CD4-positive, alpha-beta T cell treated with Interleukin-12 subunit alpha and Interleukin-12 subunit beta, for 1 hour (primary cell): ENCODE results near the gene RIT2.

Source experiments
- DNase-seq: peaks from one replicate; pipeline ENCODE4 v3.0.0-alpha.2; 2020

Gene RIT2

DNA sequence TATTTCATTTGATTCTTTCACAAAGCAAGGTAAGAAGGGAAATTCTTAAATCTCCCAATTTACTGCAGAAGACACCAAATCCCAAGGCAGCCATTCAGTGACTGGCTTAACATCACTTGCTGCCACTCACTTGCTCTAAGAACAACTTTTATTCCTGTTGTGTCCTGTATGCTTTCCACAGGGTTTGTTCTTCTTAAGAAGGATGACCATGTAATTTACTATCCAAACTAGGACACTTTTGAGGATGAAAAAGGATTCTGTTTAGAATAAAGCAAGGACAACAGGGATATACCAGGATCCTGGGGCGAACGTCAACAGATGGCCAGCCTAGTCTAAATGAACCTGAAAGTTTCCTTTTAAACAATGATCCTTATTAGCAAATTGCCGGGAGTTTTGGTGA lies 34.8 kb downstream of the RIT2 start:
- no peak for DNase-seq

- no peak for DNase-seq
Measured at GRCh38 chr18:43079422-43079821, 36.1 kb downstream of the RIT2 start.

GRCh38 chr18:43078478-43079092 lies 36.9 kb downstream of the RIT2 start:
- no peak for DNase-seq

DNA sequence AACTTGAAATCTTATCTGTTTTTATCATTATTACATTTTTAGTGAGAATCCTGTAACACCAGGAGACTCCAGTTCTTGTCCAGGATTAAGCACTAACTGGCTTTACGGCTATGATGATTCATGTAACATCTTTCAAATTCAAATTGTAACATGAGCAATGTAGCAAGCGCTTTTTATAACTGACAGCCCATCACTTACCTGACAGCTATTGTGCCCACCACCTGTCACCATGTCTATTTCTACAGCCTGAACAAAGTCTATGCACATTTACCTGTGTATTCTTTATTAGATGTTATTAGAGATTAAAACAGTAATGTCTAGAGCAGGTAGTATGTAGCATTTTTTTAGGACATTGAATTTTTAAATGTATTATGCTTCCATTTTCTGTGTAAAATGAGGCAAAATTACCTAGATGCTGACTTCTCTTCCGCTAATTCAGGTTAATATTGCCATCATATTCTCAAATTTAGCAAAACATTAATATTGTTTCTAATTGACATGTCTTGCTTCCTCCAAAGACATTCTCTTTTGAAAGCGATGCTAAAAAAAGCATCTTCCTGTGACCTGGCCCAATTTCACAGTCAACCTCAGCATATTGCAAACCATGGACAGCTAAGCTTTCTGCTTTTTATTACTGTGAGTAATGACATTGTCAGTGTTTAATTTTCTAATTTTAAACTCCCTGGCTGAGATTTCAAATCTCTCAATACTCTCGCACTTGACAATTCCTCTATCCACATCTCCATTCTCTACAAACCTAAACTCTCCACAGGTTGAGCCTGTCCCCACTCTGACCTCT lies 37.8 kb downstream of the RIT2 start:
- DNase-seq = no peak

DNA sequence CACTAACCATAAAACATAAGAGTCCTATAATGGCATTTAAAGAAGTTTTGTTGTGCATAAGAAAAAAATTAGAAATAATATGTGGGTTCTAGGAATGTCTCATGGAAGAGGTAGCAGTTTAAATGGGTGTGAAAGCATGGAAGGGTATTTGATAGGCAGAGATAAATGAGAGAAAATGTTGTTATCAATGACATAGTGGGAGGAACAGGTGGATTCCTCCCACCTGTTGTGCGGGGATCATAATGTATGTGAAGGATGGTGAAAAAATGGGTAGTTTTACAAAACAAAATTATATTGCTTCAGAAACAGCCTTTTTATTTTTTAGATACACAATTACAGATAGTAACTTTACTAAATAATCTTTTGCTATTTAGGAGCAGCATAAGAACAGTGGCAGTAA lies 41.7 kb downstream of the RIT2 start:
- no peak for DNase-seq

DNA sequence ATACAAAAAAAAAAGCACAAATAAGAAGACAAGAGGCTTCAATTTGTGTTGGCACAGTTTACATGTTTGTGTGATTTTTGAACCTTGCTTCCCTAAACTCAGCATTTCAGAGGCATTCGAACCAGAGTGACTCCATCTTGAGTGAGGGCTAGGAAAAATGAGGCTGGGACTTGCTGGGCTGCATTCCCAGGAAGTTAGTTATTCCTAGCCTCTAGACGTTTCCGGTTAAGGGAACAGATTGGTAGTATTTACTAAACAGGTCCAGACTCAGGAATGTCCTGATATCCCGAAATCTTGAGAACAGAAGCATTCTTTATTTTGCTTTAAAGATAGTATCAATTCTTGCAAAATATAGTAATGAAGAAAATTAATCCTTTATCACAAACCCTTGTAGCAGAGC lies 46.7 kb downstream of the RIT2 start:
- no peak for DNase-seq

GRCh38 chr18:43067570-43067969 lies 47.9 kb downstream of the RIT2 start:
- no peak for DNase-seq

- DNase-seq = no peak
Measured at GRCh38 chr18:43061816-43062215, 53.7 kb downstream of the RIT2 start.

- no peak for DNase-seq
Measured at GRCh38 chr18:43061318-43061717, 54.2 kb downstream of the RIT2 start.

DNA sequence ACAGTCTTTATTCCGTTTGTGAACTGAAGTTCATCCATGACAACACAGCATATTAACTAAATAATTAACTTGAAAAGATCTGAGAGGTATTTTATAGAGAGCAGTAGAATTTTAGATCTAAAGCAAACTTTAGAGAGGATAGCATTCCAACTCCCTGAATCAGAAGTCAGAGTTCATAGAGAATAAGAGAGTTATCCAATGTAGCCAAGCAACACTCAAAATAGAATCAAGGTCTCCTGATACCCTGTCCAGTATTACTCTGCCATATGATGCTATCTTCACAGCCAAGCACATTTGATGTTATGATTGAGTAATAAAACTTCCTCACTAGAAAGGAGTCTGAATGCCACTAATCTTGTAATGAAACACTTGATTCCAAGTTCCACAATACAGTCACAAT lies 55.5 kb downstream of the RIT2 start:
- no peak for DNase-seq

GRCh38 chr18:43054815-43055519 lies 60.5 kb downstream of the RIT2 start:
- DNase-seq = no peak

DNA sequence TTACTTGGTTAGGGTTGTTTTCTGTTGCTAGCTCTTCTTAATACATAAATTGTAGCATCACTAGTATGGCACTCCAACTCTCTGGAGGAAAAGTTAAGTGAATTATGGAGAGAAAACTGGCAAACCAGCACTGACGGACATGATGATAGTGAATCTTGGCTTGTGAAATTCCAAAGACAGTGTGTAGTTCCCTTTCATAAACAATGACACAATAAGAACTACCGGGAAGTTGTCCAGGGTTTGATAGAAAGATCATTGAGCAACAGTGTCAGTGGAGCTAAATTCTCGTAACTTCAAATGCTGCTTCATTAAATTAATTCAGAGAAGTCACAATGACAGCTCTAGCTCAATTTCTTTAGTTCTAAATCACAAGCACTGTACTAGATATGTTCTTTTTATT lies 66.5 kb downstream of the RIT2 start:
- DNase-seq = no peak

GRCh38 chr18:43046322-43046721 lies 69.2 kb downstream of the RIT2 start:
- no peak for DNase-seq

DNA sequence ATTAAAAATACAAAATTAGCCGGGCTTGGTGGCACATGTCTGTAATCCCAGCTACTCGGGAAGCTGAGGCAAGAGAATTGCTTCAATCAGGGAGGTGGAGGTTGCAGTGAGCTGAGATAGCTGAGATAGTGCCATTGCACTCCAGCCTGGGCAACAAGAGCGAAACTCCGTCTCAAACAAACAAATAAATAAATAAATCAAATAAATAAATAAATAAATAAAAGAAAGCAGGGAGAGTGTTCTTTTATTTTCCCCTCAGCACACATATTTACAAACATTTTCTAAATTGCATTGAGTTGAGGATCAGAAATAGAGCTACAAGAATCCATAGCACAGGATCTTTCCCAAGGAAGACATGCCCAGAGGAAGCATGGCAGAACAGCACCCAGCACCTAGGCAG lies 71.9 kb downstream of the RIT2 start:
- DNase-seq = no peak

DNA sequence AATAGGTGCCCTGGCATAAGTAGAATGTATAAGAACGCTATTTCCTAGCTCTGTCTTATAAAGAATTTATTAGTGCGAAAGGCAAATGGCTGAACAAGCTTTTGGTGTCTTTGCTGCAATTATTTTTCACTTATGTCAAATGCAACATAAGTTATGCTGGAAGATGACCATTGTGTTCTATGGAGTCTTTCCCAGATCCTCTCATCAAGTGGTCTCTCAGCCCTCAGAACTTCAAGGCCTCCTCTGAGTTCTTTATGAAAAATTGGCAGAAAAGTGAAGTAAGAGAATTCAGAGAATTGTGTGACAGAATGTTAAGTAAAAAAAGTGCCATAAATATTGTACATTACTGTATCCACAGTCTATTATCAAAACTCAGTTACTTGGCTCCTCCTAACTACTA lies 75.2 kb downstream of the RIT2 start:
- no peak for DNase-seq

- DNase-seq = no peak
Measured at GRCh38 chr18:43034683-43035500, 80.6 kb downstream of the RIT2 start.

DNA sequence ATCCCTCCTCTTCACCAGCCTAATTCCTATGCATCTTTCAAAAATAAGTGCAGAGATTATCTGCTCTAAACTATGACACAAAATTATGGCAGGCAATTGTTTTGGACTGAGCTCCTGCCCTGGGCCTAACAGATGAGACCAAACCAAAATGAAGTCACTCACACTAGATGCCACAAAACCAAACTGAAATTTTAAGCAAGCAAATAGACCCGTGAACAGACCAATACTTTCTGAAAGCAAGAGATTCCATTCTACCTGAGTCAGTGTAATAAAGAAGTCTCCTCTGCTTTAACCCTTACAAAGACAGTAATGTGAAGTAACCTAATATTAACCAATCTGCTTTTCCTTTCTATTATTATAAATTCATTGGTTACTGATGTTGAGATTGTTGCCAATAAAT lies 84.3 kb downstream of the RIT2 start:
- no peak for DNase-seq

- DNase-seq = no peak
Measured at GRCh38 chr18:43029414-43029813, 86.1 kb downstream of the RIT2 start.

DNA sequence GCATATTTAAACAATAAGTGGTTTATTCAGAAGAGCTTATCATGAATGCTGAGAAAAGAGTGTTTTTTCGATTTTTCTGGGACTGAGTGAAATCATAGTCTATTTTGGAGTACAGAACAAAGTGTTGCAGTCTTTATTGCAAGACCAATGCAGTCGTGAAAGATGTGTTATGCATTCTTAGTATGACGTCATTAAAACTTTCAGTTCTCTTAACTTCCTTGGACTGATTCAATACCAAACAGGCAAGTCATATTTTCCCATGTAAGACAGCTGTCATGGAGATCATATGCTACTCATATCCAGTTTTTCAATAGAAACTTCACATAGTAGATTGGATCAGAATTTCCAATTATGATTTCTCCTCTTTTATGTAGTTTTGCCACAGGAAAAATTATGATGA lies 92.6 kb downstream of the RIT2 start:
- no peak for DNase-seq

- DNase-seq = no peak
Measured at GRCh38 chr18:43017622-43018021, 97.9 kb downstream of the RIT2 start.

DNA sequence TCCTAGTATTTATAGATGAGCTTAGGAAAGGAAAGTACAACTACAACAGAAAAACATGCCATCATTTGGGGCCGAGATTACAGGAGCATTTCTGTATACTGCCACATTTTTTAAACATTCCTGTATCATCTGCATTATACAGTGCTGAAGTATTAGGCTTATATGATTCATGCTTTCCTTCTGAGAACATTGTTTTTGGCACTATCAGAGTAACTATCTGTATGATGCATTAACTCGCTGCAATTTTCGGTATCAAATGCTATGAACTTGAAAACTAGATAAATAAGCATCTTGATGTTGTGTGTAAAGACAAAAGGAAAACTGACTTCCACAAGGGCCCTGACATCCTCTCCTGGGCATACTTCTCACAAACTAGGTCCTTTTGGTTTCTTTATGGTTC lies 102.0 kb downstream of the RIT2 start:
- DNase-seq = no peak

DNA sequence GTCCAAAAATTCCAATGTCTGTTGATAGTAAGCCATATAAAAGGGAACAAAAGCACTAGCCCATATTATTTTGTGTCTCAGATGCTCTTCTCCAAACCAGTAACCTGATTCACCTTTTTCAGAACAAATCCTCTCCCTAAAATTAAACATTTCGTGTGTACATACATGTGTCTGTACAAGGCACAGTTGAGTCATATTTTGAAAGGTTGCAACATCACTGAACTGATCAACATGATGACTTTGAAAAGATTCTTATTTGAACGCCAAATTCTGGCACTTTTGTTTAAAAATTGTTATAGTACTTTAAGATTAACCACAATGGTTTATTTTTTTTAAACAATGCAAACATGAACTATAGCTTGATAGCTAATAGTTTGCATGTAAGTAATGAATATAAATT lies 102.5 kb downstream of the RIT2 start:
- no peak for DNase-seq

DNA sequence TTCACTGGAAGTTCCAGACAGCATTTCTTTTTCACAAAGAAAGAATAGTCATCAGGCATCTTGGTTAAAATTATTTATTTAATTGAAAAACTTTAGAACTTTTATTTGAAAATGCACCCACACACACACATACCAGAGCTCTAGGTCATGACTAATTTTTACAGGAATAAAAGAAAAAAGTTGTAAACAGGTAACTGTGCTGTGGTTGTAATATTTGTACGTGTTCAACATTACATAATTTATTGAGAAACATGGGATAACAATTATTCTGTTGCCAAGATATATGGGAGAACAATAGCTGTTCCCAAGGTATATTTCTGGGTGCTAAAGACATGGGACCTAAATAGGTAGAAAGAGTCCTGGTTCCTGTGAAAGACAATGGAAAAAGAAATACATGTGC lies 104.9 kb downstream of the RIT2 start:
- DNase-seq = no peak
